Ovary (tissue), 9 donors: Measurements from ENCODE around the gene IFT80. TPM values are rescaled to one million over a fixed set of nuclear protein-coding genes. Genes with fewer than 3 reads are reported as not detected.

Experiments
- DNase-seq, 5 donors: peaks; one replicate each; pipeline ENCODE4 v3.0.0-alpha.2; 2019 to 2020
- H3K27ac ChIP-seq, 2 donors: fragments of 200-600 bp; one replicate each; pipeline versions ENCODE4 v1.5.1 to v1.8.0; 2019 to 2022
- H3K27me3 ChIP-seq: fragments of 200-600 bp; one replicate; pipeline ENCODE4 v1.8.0; 2022
- H3K36me3 ChIP-seq: fragments of 200-600 bp; sonication (generic); one replicate; pipeline ENCODE4 v1.5.1; 2019
- H3K4me1 ChIP-seq: one replicate; pipeline ENCODE4 v1.8.1; 2013; ENCODE audit warnings: mild to moderate bottlenecking, moderate library complexity; ENCODE audit not compliant: insufficient read depth
- H3K4me3 ChIP-seq: fragments of 200-600 bp; sonication (generic); one replicate; pipeline ENCODE4 v1.5.1; 2017
- H3K9me3 ChIP-seq, 2 donors: fragments of 200-600 bp in 1 of 2; sonication (generic) in 1 of 2; one replicate each; pipeline versions ENCODE4 v1.5.1 to v1.8.1; 2013 to 2019; ENCODE audit warnings: mild to moderate bottlenecking in 1 of 2, moderate library complexity in 1 of 2
- CTCF ChIP-seq, 3 donors: fragments of 450-650 bp in 2 of 3; fragments of 200-600 bp in 1 of 3; IDR thresholded peaks; one replicate each; pipeline versions ENCODE4 v1.5.1 to v1.8.0; 2016 to 2022; ENCODE audit warnings: antibody characterized with exemption in 3 of 3, mild to moderate bottlenecking in 1 of 3
- EP300 ChIP-seq: sonication (generic); formaldehyde crosslinking; IDR thresholded peaks from one replicate; pipeline ENCODE4 v1.6.1; 2017; ENCODE audit warnings: antibody characterized with exemption
- POLR2A ChIP-seq: fragments of 450-650 bp; IDR thresholded peaks from one replicate; pipeline ENCODE4 v1.6.1; 2017; ENCODE audit warnings: antibody characterized with exemption, mild to moderate bottlenecking, moderate library complexity
- WGBS, 3 donors: extraction: QIAGEN DNeasy Blood & Tissue Kit in 1 of 3; methylation state at CpG; one replicate each; pipeline versions ENCODE4 v1.1.5 to v1.1.7; 2013 to 2017; 5-methylcytosine and 5-hydroxymethylcytosine counted together
- intact Hi-C, 4 donors: fragments of 100-400 bp; cut with DNase I; formaldehyde crosslinking; loops; one replicate each; pipeline versions ENCODE4 v1.11.0 to v1.15.1; 2022 to 2023
- polyA plus RNA-seq, 2 donors: library from polyadenylated mRNA; stranded (reverse); fragments of 200-250 nt in 1 of 2; fragments of 350-450 nt in 1 of 2; fragmentation: Illumina TruSeq in 1 of 2; extraction: RNeasy Lipid Tissue Mini Kit (QIAGEN cat#74804) in 1 of 2; gene quantifications; one replicate each; pipeline ENCODE4 v1.2.3, GENCODE V29; 2013 to 2014
- total RNA-seq, 7 donors: library from RNA; depleted of rRNA in 2 of 7; stranded (reverse); fragments of >200 nt in 2 of 7; fragmentation: NEBNext Ultra II Directional in 3 of 7; extraction: Animal tissue kit (Norgen Biotek cat#: 25700) in 3 of 7; gene quantifications; one replicate each; pipeline versions ENCODE4 v1.1.0 to v1.2.4, GENCODE V29; 2016 to 2023
- donor health status: DM: no; HTN: no; CAD: no; lungs with moderate emphysema.
- donor health status: DM: no; HTN: no; CAD: no.
- donor health status: Bipolar disorder and iron deficiency.
- donor health status: DM: yes; HTN: yes; CAD: no.
- donor health status: DM: no; HTN: no; CAD: no.
- donor health status: DM: yes; HTN: yes; CAD: no.

The IFT80 gene
- total and polyA plus RNA-seq, 9 donors: 16.8 to 39.6 (median 28.8) TPM

- no peaks in the 10 kb centered on the region for H3K9me3 ChIP-seq
- no peaks in the 10 kb centered on the region for H3K36me3 ChIP-seq
- intact Hi-C loops: no loop called here
- WGBS, 3 donors: 9 to 21% (median 17%) methylated on average over 1 of the region's 1 CpG
- H3K27me3 ChIP-seq: no peaks in the 10 kb centered on the region
- TF ChIP-seq CTCF (IDR thresholded peaks at IDR 0.05): no peak
- TF ChIP-seq POLR2A: no peak
- TF ChIP-seq EP300: no peak
- no peak overlapping the region for H3K27ac ChIP-seq
- H3K4me1 ChIP-seq: peaks cover 4% of the 10 kb centered on the region
- no peak for DNase-seq
- H3K4me3 ChIP-seq: no peak overlapping the region
Measured at GRCh38 chr3:160343132-160343531, 55.9 kb downstream of the IFT80 start.

- Histone ChIP-seq H3K27me3 (no peaks in the 10 kb centered on the region), H3K27ac (no peak overlapping the region), H3K36me3 (no peaks in the 10 kb centered on the region), H3K4me3 (no peak overlapping the region), H3K9me3 (no peaks in the 10 kb centered on the region), H3K4me1 (no peaks in the 10 kb centered on the region)
- intact Hi-C loops: no loop called here
- DNase-seq: no peak
- 88 to 95% (median 91%) methylated on average over 2 of the region's 2 CpGs for WGBS, 3 donors
- TF ChIP-seq EP300 (no peak), POLR2A (no peak), CTCF (IDR thresholded peaks at IDR 0.05) (no peak)
Measured at GRCh38 chr3:160340351-160340750, 58.7 kb downstream of the IFT80 start.

DNA sequence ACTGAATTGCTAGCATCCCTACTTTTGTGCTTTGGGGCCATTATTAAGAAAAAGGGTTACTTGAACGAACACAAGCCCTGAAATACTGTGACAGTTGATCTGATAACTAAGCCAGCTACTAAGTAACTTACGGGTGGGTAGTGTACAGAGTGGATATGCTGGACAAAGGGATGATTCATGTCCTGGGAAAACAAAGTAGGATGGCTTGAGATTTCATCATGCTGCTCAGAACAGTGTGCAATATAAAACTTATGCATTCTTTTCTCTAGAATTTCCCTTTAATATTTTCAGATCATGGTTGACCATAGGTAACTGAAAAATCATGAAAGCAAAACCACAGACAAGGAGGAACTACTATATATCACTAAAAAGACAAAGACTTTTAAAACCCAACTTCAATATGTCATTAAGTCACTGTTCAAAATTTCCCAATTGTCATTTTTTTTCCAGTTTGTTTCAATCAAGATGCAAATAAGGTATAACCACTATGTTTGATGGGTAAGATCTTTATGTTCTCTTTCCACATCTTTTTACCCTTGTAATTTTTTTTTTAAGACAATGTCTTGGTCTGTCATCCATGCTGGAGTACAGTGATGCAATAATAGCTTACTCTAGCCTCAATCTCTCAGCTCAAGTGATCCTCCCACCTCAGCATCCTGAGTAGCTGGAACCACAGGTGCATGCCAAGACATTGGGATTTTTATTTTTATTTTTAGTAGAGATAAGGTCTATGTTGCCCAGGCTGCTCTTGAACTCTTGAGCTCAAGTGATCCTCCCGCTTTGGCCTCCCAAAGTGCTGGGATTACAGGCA, 67.7 kb downstream of the IFT80 start:
- no peak for TF ChIP-seq POLR2A
- TF ChIP-seq EP300: no peak
- no peak for TF ChIP-seq CTCF (IDR thresholded peaks at IDR 0.05)
- Histone ChIP-seq H3K27ac (no peak overlapping the region), H3K9me3 (no peaks in the 10 kb centered on the region), H3K4me3 (no peak overlapping the region), H3K36me3 (no peaks in the 10 kb centered on the region), H3K27me3 (no peaks in the 10 kb centered on the region), H3K4me1 (no peaks in the 10 kb centered on the region)
- 82 to 88% (median 83%) methylated on average over 3 of the region's 3 CpGs for WGBS, 3 donors
- DNase-seq: no peak
- intact Hi-C loops: no loop called here

DNA sequence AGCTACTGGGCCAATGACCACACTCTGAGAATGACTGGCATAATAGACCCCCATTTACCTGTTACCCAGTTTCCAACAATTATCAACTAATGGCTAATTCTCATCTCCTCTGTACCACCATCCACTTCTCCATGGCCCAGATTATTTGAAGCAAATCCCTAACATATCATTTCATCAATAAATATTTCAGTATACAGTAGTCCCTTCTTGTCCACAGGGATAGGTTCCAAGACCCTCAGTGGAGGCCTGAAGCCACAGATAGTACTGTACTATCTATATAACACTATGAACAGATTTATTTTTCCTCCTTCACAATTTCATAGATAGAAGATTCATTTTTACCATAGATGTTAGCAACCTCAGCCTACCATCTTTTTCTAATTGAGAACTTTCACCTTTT, 68.3 kb downstream of the IFT80 start:
- intact Hi-C loops: no loop called here
- Histone ChIP-seq H3K4me3 (no peak overlapping the region), H3K4me1 (no peaks in the 10 kb centered on the region), H3K9me3 (no peaks in the 10 kb centered on the region), H3K36me3 (no peaks in the 10 kb centered on the region), H3K27ac (no peak overlapping the region), H3K27me3 (no peaks in the 10 kb centered on the region)
- TF ChIP-seq POLR2A: no peak
- TF ChIP-seq EP300: no peak
- no peak for TF ChIP-seq CTCF (IDR thresholded peaks at IDR 0.05)
- no peak for DNase-seq
